A549 (cell line): ENCODE results near the gene FXYD3. TPM values are rescaled to one million over a fixed set of nuclear protein-coding genes. Genes with fewer than 3 reads are reported as not detected.

Experiments
- ATAC-seq, 2 experiments: fragments of 200-7000 bp in 1 of 2; fragments of >200 bp in 1 of 2; cut with Nextera tagmentation in 1 of 2; cut with Tn5 transposase in 1 of 2; 3 replicates each; pipeline versions ENCODE4 v1.8.0 to v1.9.1; 2018 to 2020; ENCODE audit warnings: mild to moderate bottlenecking in 1 of 2, moderate library complexity in 1 of 2
- CTCF ChIA-PET: fragments of 300-600 bp; sonication (Branson Sonifier 250); formaldehyde crosslinking; extraction: SDS; loops from one replicate; lab custom pipeline; 2021; ENCODE audit warnings: antibody characterized with exemption, inconsistent platforms; lab: Yijun Ruan, JAX
- POLR2A ChIA-PET: fragments of 350-600 bp; formaldehyde crosslinking; extraction: SDS; loops from one replicate; lab custom pipeline; 2021; ENCODE audit warnings: antibody characterized with exemption, inconsistent platforms; lab: Yijun Ruan, JAX
- DNase-seq, 2 experiments: peaks; one replicate each; pipeline versions ENCODE4 v3.0.0 to v3.0.0-alpha.2; 2011 to 2016; ENCODE audit warnings: low read depth in 1 of 2, low spot score in 1 of 2
- FAIRE-seq: peaks from 2 replicates; lab custom pipeline; 2011; peaks lifted over from hg19 to GRCh38; lab: Jason Lieb, UNC
- H3K27ac ChIP-seq, 2 experiments: fragments of >200 bp; sonication (Bioruptor Twin); formaldehyde crosslinking; 3 replicates each; pipeline ENCODE4 v1.5.1; 2016 to 2017
- H3K4me1 ChIP-seq: fragments of >200 bp; sonication (Bioruptor Twin); formaldehyde crosslinking; 3 replicates; pipeline ENCODE4 v1.6.1; 2016
- H3K4me2 ChIP-seq: fragments of >200 bp; sonication (Bioruptor Twin); formaldehyde crosslinking; 3 replicates; pipeline ENCODE4 v1.6.1; 2016
- H3K4me3 ChIP-seq: fragments of >200 bp; sonication (Bioruptor Twin); formaldehyde crosslinking; 3 replicates; pipeline ENCODE4 v1.5.1; 2016
- H3K9me3 ChIP-seq: fragments of >200 bp; sonication (Bioruptor Twin); formaldehyde crosslinking; 3 replicates; pipeline ENCODE4 v1.6.1; 2016
- BCL3 ChIP-seq: fragments of >200 bp; sonication (Bioruptor Twin); formaldehyde crosslinking; IDR thresholded peaks from 3 replicates; pipeline ENCODE4 v1.6.1; 2016
- BHLHE40 ChIP-seq: IDR thresholded peaks from 2 replicates; pipeline ENCODE4 v1.6.1; 2012; ENCODE audit warnings: low read depth, low read length, inconsistent platforms
- CBX2 ChIP-seq: fragments of 200-600 bp; sonication (generic); IDR thresholded peaks from 2 replicates; pipeline ENCODE4 v1.6.1; 2016; ENCODE audit warnings: low read depth, mild to moderate bottlenecking, borderline replicate concordance
- CBX8 ChIP-seq: fragments of 200-600 bp; sonication (generic); IDR thresholded peaks from 2 replicates; pipeline ENCODE4 v1.6.1; 2016
- CTCF ChIP-seq: fragments of >200 bp; sonication (Bioruptor Twin); formaldehyde crosslinking; IDR thresholded peaks from 3 replicates; pipeline ENCODE4 v1.5.1; 2016
- EP300 ChIP-seq, 2 experiments: fragments of >200 bp; sonication (Bioruptor Twin); formaldehyde crosslinking; IDR thresholded peaks; 2 replicates in 1 of 2; 3 replicates in 1 of 2; pipeline ENCODE4 v1.6.1; 2016 to 2017
- HMGXB4 ChIP-seq: fragments of 250-450 bp; sonication (Bioruptor Pico); IDR thresholded peaks from 2 replicates; pipeline ENCODE4 v1.5.0; 2021; ENCODE audit warnings: mild to moderate bottlenecking, moderate library complexity, borderline replicate concordance
- HOXA7 ChIP-seq: fragments of 250-450 bp; sonication (Bioruptor Pico); IDR thresholded peaks from 2 replicates; pipeline ENCODE4 v1.5.0; 2020; ENCODE audit warnings: mild to moderate bottlenecking, moderate library complexity
- JUNB ChIP-seq: fragments of >200 bp; sonication (Bioruptor Twin); formaldehyde crosslinking; IDR thresholded peaks from 2 replicates; pipeline ENCODE4 v1.6.1; 2016
- KDM1A ChIP-seq: fragments of 200-600 bp; sonication (generic); IDR thresholded peaks from 2 replicates; pipeline ENCODE4 v1.6.1; 2016; ENCODE audit warnings: low read depth, mild to moderate bottlenecking
- KDM5A ChIP-seq: fragments of 200-600 bp; sonication (generic); IDR thresholded peaks from 2 replicates; pipeline ENCODE4 v1.6.1; 2016; ENCODE audit warnings: antibody characterized with exemption, mild to moderate bottlenecking
- MYC ChIP-seq: IDR thresholded peaks from 2 replicates; pipeline ENCODE4 v1.6.1; 2012; ENCODE audit warnings: mild to moderate bottlenecking, inconsistent platforms, low read length, improper control_type of control experiment, borderline replicate concordance
- NFE2L2 ChIP-seq: fragments of 150-350 bp; conservative IDR thresholded peaks from 2 replicates; pipeline ENCODE4 v1.6.1; 2014; ENCODE audit warnings: low read length
- NPAS2 ChIP-seq: fragments of 250-450 bp; sonication (Bioruptor Pico); IDR thresholded peaks from 2 replicates; pipeline ENCODE4 v1.8.0; 2022; ENCODE audit warnings: mild to moderate bottlenecking, moderate library complexity, borderline replicate concordance
- NR3C1 ChIP-seq: fragments of >200 bp; sonication (Bioruptor Twin); formaldehyde crosslinking; IDR thresholded peaks from 3 replicates; pipeline ENCODE4 v1.6.1; 2017
- PHF8 ChIP-seq: fragments of 200-600 bp; sonication (generic); IDR thresholded peaks from 2 replicates; pipeline ENCODE4 v1.6.1; 2016; ENCODE audit warnings: low read depth, mild to moderate bottlenecking, antibody characterized with exemption, moderate library complexity, borderline replicate concordance
- POLR2A ChIP-seq: IDR thresholded peaks from 2 replicates; pipeline ENCODE4 v1.6.1; 2012; ENCODE audit warnings: mild to moderate bottlenecking, low read length
- POLR2AphosphoS2 ChIP-seq: conservative IDR thresholded peaks from 2 replicates; pipeline ENCODE4 v1.6.1; 2012; ENCODE audit warnings: low read length, improper control_type of control experiment, inconsistent platforms
- REST ChIP-seq: fragments of 200-600 bp; sonication (generic); IDR thresholded peaks from 2 replicates; pipeline ENCODE4 v1.6.1; 2016; ENCODE audit warnings: antibody characterized with exemption, mild to moderate bottlenecking, moderate library complexity
- SMC3 ChIP-seq: fragments of >200 bp; sonication (Bioruptor Twin); formaldehyde crosslinking; IDR thresholded peaks from 3 replicates; pipeline ENCODE4 v1.6.1; 2018; ENCODE audit warnings: inconsistent platforms
- TP53 ChIP-seq: fragments of 250-450 bp; sonication (Bioruptor Pico); IDR thresholded peaks from 2 replicates; pipeline ENCODE4 v1.5.0; 2021; ENCODE audit warnings: mild to moderate bottlenecking, moderate library complexity
- ZC3H11A ChIP-seq: fragments of 450-650 bp; IDR thresholded peaks from 2 replicates; pipeline ENCODE4 v1.6.1; 2014; ENCODE audit warnings: antibody characterized with exemption, mild to moderate bottlenecking
- WGBS: methylation state at CpG from one replicate; pipeline ENCODE4 v1.1.6; 2017; ENCODE audit errors: missing lambda C conversion rate; 5-methylcytosine and 5-hydroxymethylcytosine counted together
- polyA plus RNA-seq, 4 experiments: library from polyadenylated mRNA; depleted of rRNA in 3 of 4; stranded (reverse); fragments of >200 nt; fragmentation: RNase III in 1 of 4; extraction: RNeasy Plus Mini Kit Qiagen cat#74134 plus additional on column Dnase treatment in 1 of 4; gene quantifications; 2 replicates in 3 of 4; 3 replicates in 1 of 4; pipeline ENCODE4 v1.2.3, GENCODE V29; 2011 to 2017

The FXYD3 gene
- polyA plus RNA-seq, 2 of the 4 experiments (the other 2 are of a cell fraction), result 0.32 TPM; not detected in 1

DNA sequence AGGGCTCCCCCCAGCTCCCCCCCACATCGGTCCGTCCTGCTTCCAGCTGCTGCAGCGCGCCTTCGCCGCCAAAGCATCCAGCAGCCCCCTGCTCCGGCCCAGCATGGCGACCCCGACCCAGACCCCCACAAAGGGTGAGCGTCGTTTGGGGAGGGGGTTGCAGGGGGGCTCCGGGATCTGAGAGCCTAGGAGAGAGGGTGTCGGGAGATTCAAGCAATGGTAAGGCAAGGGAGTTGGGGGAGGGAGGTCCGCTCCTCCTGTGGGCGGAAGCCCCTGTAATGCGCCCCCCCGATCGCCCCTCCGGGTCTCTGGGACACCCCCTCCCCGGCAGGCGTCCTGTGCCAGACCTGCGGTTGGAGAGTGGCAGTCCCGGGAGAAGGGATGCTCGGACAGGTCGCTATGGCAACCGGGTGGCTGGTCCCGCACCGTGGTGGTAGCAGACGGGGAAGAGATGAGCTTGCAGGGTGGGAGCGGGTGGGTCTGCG, 27.6 kb downstream of the FXYD3 start, which contains the start of gene FXYD7:
FXYD7 (plus strand) TSS at position 25 of the 485 bp plus-strand sequence; CDS start at position 104, 79 bp downstream.
- H3K4me3 ChIP-seq, result peak within 1 kb of the TSS; percentile 36
- CTCF ChIA-PET, result interaction anchor here (0.6 to 11.0 kb wide), 19 partner anchors 8 to 379 kb away, joined by 3 to 163 read pairs (median 4); partner anchors contain the start of genes FXYD3, FXYD5, LGI4 and USF2
- no peak for DNase-seq
- no peak for ATAC-seq
- WGBS, result 14% methylated on average over 20 of the region's 31 CpGs
- peaks cover 46% of the 10 kb centered on the region for H3K4me1 ChIP-seq
- H3K27ac ChIP-seq, result peak within 1 kb of the TSS; percentile 4 to 59; a peak in 3 of 6 replicates
- H3K4me2 ChIP-seq, result peak within 1 kb of the TSS; percentile 83
- no peak for TF ChIP-seq CBX2
- TF ChIP-seq TP53, result no peak
- peak; percentile 1; the same call in 2 of the 3 replicates for TF ChIP-seq CTCF
- TF ChIP-seq MYC, result no peak
- FAIRE-seq, result no peak
- no peaks in the 10 kb centered on the region for H3K9me3 ChIP-seq
- POLR2A ChIA-PET, result no interaction called here

GRCh38 chr19:35143818-35144217, 28.2 kb downstream of the FXYD3 start:
- Histone ChIP-seq H3K4me3 (no peak overlapping the region), H3K9me3 (no peaks in the 10 kb centered on the region), H3K4me1 (peaks cover 46% of the 10 kb centered on the region), H3K4me2 (0 out of 3 replicates have a peak overlapping the region, but pooled peaks have one; percentile 83), H3K27ac (no peak overlapping the region)
- ChIA-PET CTCF (interaction anchor here (0.6 to 11.0 kb wide), 14 partner anchors 8 to 295 kb away, joined by 3 to 163 read pairs (median 4); partner anchors contain the start of genes FXYD3, FXYD5, LGI4 and USF2), POLR2A (no interaction called here)
- DNase-seq (no peak), FAIRE-seq (no peak), ATAC-seq (no peak)
- 26% methylated on average over 3 of the region's 3 CpGs for WGBS
- no peak for TF ChIP-seq HMGXB4 (CRISPR knock-in tag)
- no peak for TF ChIP-seq KDM5A
- TF ChIP-seq PHF8, result no peak
- no peak for TF ChIP-seq KDM1A
- no peak for TF ChIP-seq NPAS2

DNA sequence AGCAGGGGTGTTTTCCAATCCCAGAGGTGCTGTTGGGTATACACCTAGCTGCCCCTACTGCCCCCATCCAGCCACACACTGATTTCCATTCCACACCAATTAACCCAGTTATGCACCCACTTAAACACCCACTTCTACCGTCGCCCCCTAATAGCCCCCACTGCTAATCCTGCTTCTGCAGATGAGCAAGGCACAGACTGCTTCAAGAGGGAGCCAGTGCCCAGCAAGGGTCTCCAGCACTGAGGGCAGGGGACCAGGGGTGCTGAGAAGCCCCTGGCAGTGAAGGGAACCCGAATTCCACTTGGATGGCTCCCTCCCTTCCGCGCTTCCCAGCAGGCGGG, 28.6 kb downstream of the FXYD3 start:
- Histone ChIP-seq H3K4me1 (peaks cover 46% of the 10 kb centered on the region), H3K4me3 (no peak overlapping the region), H3K4me2 (0 out of 3 replicates have a peak overlapping the region, but pooled peaks have one; percentile 23), H3K9me3 (no peaks in the 10 kb centered on the region), H3K27ac (no peak overlapping the region)
- FAIRE-seq (no peak), DNase-seq (no peak), ATAC-seq (no peak)
- ChIA-PET POLR2A (no interaction called here), CTCF (interaction anchor here (0.6 to 9.4 kb wide), 14 partner anchors 9 to 351 kb away, joined by 3 to 163 read pairs (median 5); partner anchors contain the start of genes FXYD5, LGI4 and USF2)
- WGBS, result 32% methylated on average over 6 of the region's 6 CpGs
- no peak for TF ChIP-seq JUNB
- no peak for TF ChIP-seq CBX2
- no peak for TF ChIP-seq REST
- TF ChIP-seq PHF8, result no peak
- TF ChIP-seq POLR2A, result no peak
- no peak for TF ChIP-seq SMC3
- no peak for TF ChIP-seq HOXA7
- no peak for TF ChIP-seq BCL3
- no peak for TF ChIP-seq ZC3H11A
- no peak for TF ChIP-seq NR3C1
- TF ChIP-seq NFE2L2, result no peak
- no peak for TF ChIP-seq EP300 (IDR thresholded peaks at IDR 0.05)
- TF ChIP-seq MYC, result no peak
- TF ChIP-seq CTCF, result no peak
- no peak for TF ChIP-seq POLR2AphosphoS2
- no peak for TF ChIP-seq CBX8
- TF ChIP-seq BHLHE40, result no peak
